Caco-2 (cell line): ENCODE measurements around the gene EIF2S1. TPM values are rescaled to one million over a fixed set of nuclear protein-coding genes. Genes with fewer than 3 reads are reported as not detected.
A peak's percentile ranks its signal among the peaks of the same experiment; 100 is the strongest.

ENCODE experiments used
- BruUV-seq: library from RNA; stranded (reverse); fragments of 400-500 nt; replicated peaks from 2 replicates; lab custom pipeline; 2021; lab: Mats Ljungman, UMichigan
- CTCF ChIA-PET: fragments of 300-600 bp; sonication (Branson Sonifier 250); formaldehyde crosslinking; loops from one replicate; lab custom pipeline; 2022; ENCODE audit warnings: antibody characterized with exemption; lab: Charles Lee
- POLR2A ChIA-PET: fragments of 300-600 bp; sonication (Branson Sonifier 250); formaldehyde crosslinking; loops from one replicate; lab custom pipeline; 2022; ENCODE audit warnings: antibody characterized with exemption; lab: Charles Lee
- DNase-seq, 2 experiments: peaks; one replicate each; pipeline versions ENCODE4 v3.0.0 to v3.0.0-alpha.2; 2020 to 2022
- H3K27me3 ChIP-seq: replicated peaks from 2 replicates; pipeline ENCODE4 v1.6.0; 2011; ENCODE audit warnings: low read length; ENCODE audit not compliant: control insufficient read depth, insufficient read depth
- H3K36me3 ChIP-seq: 2 replicates; pipeline ENCODE4 v1.5.1; 2011; ENCODE audit warnings: low read length; ENCODE audit not compliant: control insufficient read depth, insufficient read depth
- H3K4me1 ChIP-seq: fragments of 250-450 bp; sonication (Bioruptor Pico); 2 replicates; pipeline ENCODE4 v1.5.1; 2020; ENCODE audit warnings: mild to moderate bottlenecking
- H3K4me3 ChIP-seq: 2 replicates; pipeline ENCODE4 v1.5.1; 2011; ENCODE audit warnings: low read depth, mild to moderate bottlenecking, control low read depth, low read length
- H3K9me3 ChIP-seq: fragments of 250-450 bp; sonication (Bioruptor Pico); 2 replicates; pipeline ENCODE4 v1.5.1; 2020; ENCODE audit warnings: mild to moderate bottlenecking, moderate library complexity
- H3K27ac Mint-ChIP-seq: one replicate; pipeline ENCODE4 v1.8.0; 2022; ENCODE audit warnings: mixed read lengths; ENCODE audit not compliant: unreplicated experiment
- H3K27me3 Mint-ChIP-seq: one replicate; pipeline ENCODE4 v1.8.0; 2022; ENCODE audit warnings: mixed read lengths; ENCODE audit not compliant: insufficient read depth, unreplicated experiment
- H3K36me3 Mint-ChIP-seq: one replicate; pipeline ENCODE4 v1.8.0; 2022; ENCODE audit warnings: mild to moderate bottlenecking, mixed read lengths; ENCODE audit not compliant: insufficient read depth, unreplicated experiment
- H3K4me1 Mint-ChIP-seq: one replicate; pipeline ENCODE4 v1.8.0; 2022; ENCODE audit warnings: low read depth, mixed read lengths; ENCODE audit not compliant: unreplicated experiment
- H3K4me3 Mint-ChIP-seq: one replicate; pipeline ENCODE4 v1.8.0; 2022; ENCODE audit warnings: mild to moderate bottlenecking, moderate library complexity, mixed read lengths; ENCODE audit not compliant: unreplicated experiment
- H3K9me3 Mint-ChIP-seq: one replicate; pipeline ENCODE4 v1.8.0; 2022; ENCODE audit warnings: mixed read lengths; ENCODE audit not compliant: unreplicated experiment
- intact Hi-C: fragments of 100-400 bp; cut with micrococcal nuclease; formaldehyde crosslinking; loops from one replicate; pipeline ENCODE4 v1.10.0; 2022; ENCODE audit not compliant: unreplicated experiment
- total RNA-seq: library from RNA; stranded (reverse); gene quantifications from 2 replicates; pipeline ENCODE4 v1.2.3, GENCODE V29; 2022
- TF ChIP-seq, protein P1 (sequence below), 2 experiments: fragments of 200-600 bp in 1 of 2; IDR thresholded peaks; 1 replicate in 1 of 2; 2 replicates in 1 of 2; pipeline versions ENCODE4 v1.5.1 to v1.8.0; 2011 to 2022; ENCODE audit warnings: antibody characterized with exemption in 1 of 2, control low read depth in 1 of 2, inconsistent platforms in 1 of 2, low read depth in 1 of 2, low read length in 1 of 2, mild to moderate bottlenecking in 1 of 2, moderate library complexity in 1 of 2; ENCODE audit not compliant: insufficient read depth in 1 of 2, severe bottlenecking in 1 of 2, unreplicated experiment in 1 of 2

Gene EIF2S1
- total RNA-seq, 1 experiment from 2014 or later, result 144 TPM

DNA sequence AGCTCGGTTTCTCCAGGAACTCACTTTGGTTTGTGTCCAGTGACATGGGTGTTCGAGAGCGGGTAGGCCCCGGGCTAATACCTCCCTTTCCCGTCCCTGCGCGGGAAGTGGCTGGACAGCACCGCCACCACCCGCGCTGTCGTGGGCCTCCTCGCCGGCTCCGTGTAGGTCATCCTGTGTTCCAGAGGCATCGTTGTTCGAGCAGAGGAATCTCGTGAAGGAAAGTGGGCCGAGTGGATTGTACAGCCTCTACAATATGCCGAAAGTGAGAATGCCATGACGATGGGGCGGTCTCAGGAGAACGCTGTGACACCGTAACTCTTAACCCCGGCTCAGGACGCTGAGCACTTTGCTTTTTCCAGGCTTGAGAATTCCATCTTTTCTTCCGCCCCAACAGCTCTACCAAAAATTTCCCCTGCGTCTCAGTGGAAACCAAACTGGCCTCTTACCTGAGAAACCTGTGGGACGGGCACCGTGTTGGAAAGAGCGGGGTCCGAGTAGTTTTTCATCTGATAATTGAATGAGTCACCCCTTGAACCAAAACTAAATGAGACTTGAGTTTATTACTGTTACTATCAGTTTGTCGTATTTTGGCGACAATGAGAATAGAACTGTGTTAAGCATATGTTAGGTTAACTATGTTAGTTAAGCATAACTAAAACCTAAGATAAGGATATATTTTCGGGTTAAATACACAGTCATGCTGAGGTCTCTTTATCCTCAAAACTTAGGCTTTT, 510 bp downstream of the EIF2S1 start:
- no peak for DNase-seq
- Mint-ChIP-seq H3K27me3 (no peaks in the 10 kb centered on the region), H3K4me3 (peak overlapping the region; percentile 85), H3K9me3 (no peaks in the 10 kb centered on the region), H3K36me3 (peaks cover 34% of the 10 kb centered on the region), H3K27ac (peak overlapping the region; percentile 96), H3K4me1 (peaks cover 7% of the 10 kb centered on the region)
- TF ChIP-seq, protein P1, sequence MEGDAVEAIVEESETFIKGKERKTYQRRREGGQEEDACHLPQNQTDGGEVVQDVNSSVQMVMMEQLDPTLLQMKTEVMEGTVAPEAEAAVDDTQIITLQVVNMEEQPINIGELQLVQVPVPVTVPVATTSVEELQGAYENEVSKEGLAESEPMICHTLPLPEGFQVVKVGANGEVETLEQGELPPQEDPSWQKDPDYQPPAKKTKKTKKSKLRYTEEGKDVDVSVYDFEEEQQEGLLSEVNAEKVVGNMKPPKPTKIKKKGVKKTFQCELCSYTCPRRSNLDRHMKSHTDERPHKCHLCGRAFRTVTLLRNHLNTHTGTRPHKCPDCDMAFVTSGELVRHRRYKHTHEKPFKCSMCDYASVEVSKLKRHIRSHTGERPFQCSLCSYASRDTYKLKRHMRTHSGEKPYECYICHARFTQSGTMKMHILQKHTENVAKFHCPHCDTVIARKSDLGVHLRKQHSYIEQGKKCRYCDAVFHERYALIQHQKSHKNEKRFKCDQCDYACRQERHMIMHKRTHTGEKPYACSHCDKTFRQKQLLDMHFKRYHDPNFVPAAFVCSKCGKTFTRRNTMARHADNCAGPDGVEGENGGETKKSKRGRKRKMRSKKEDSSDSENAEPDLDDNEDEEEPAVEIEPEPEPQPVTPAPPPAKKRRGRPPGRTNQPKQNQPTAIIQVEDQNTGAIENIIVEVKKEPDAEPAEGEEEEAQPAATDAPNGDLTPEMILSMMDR (IDR thresholded peaks at IDR 0.05; ENCODE audit: insufficient read depth in 1 of 2, low read depth in 1 of 2, low read length in 1 of 2, severe bottlenecking in 1 of 2, unreplicated experiment in 1 of 2), result no peak
- Histone ChIP-seq H3K9me3 (no peaks in the 10 kb centered on the region), H3K4me3 (peak overlapping the region; percentile 97), H3K36me3 (no peaks in the 10 kb centered on the region; the same call in 1 of the 2 replicates), H3K27me3 (no peaks in the 10 kb centered on the region), H3K4me1 (peaks cover 6% of the 10 kb centered on the region; the same call in 1 of the 2 replicates)
- ChIA-PET POLR2A (interaction anchor here (1.1 to 1.3 kb wide), 2 partner anchors 49 to 335 kb away, joined by 3 to 4 read pairs; partner anchors contain the start of gene RDH11), CTCF (interaction anchor here (0.5 kb wide), 1 partner anchor 405 kb away, joined by 3 read pairs; no protein-coding TSS in a partner anchor)
- intact Hi-C loops, result loop anchor here (1.0 kb wide), 1 partner anchor 194 kb away; no protein-coding TSS in a partner anchor
- BruUV-seq, result TSS peak; percentile 67

GRCh38 chr14:67365476-67365875, 5.3 kb downstream of the EIF2S1 start:
- H3K36me3 ChIP-seq, result no peaks in the 10 kb centered on the region; the same call in 1 of the 2 replicates
- intact Hi-C loops, result no loop called here
- no peaks in the 10 kb centered on the region for H3K9me3 Mint-ChIP-seq
- DNase-seq, result no peak
- H3K36me3 Mint-ChIP-seq, result peaks cover 72% of the 10 kb centered on the region
- H3K27me3 ChIP-seq, result no peaks in the 10 kb centered on the region
- TF ChIP-seq, protein P1 (IDR thresholded peaks at IDR 0.05; ENCODE audit: insufficient read depth in 1 of 2, low read depth in 1 of 2, low read length in 1 of 2, severe bottlenecking in 1 of 2, unreplicated experiment in 1 of 2), result no peak
- H3K9me3 ChIP-seq, result no peaks in the 10 kb centered on the region
- H3K4me3 Mint-ChIP-seq, result no peak overlapping the region
- H3K4me1 Mint-ChIP-seq, result no peaks in the 10 kb centered on the region
- no peak overlapping the region for H3K4me3 ChIP-seq
- ChIA-PET CTCF (interaction anchor here (0.5 kb wide), 1 partner anchor 72 kb away, joined by 5 read pairs; no protein-coding TSS in a partner anchor), POLR2A (no interaction called here)
- no peaks in the 10 kb centered on the region for H3K27me3 Mint-ChIP-seq
- H3K4me1 ChIP-seq, result peaks cover 6% of the 10 kb centered on the region; the same call in 1 of the 2 replicates
- no peak overlapping the region for H3K27ac Mint-ChIP-seq
- no TSS peak for BruUV-seq

- intact Hi-C loops, result no loop called here
- no peaks in the 10 kb centered on the region for H3K9me3 Mint-ChIP-seq
- ChIA-PET POLR2A (no interaction called here), CTCF (no interaction called here)
- BruUV-seq, result no TSS peak
- Histone ChIP-seq H3K4me1 (no peaks in the 10 kb centered on the region), H3K9me3 (no peaks in the 10 kb centered on the region), H3K27me3 (no peaks in the 10 kb centered on the region), H3K4me3 (no peak overlapping the region), H3K36me3 (no peaks in the 10 kb centered on the region; the same call in none of the 2 replicates)
- H3K4me3 Mint-ChIP-seq, result no peak overlapping the region
- peaks cover 95% of the 10 kb centered on the region for H3K36me3 Mint-ChIP-seq
- H3K4me1 Mint-ChIP-seq, result no peaks in the 10 kb centered on the region
- no peak for DNase-seq
- H3K27ac Mint-ChIP-seq, result no peak overlapping the region
- H3K27me3 Mint-ChIP-seq, result no peaks in the 10 kb centered on the region
- TF ChIP-seq, protein P1 (IDR thresholded peaks at IDR 0.05; ENCODE audit: insufficient read depth in 1 of 2, low read depth in 1 of 2, low read length in 1 of 2, severe bottlenecking in 1 of 2, unreplicated experiment in 1 of 2), result no peak
These were observed 10.7 kb downstream of the EIF2S1 start for GRCh38 chr14:67370830-67371229.
